ENCODE measurements around the gene WFDC5.

DNA sequence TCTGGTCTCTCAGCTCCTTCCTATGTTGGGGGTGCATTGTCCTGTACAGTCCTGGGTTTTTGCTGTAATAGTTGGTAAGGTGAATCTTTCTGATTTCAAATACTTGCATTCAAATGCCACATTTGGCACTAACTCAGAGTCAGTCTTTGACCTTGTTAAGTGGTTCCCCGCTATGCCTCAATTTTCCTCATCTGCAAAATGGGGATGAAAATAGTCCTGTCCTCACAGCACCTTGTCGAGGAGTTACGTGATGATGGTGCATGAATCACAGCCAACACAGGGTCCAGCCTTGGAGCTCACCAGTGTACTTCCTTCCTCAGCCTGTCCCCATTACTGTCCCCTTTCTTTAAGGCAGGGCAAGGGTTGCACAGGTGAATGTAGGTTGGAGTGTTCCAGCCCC, 1.1 kb downstream of the WFDC5 start:
- TF ChIP-seq, protein P1, sequence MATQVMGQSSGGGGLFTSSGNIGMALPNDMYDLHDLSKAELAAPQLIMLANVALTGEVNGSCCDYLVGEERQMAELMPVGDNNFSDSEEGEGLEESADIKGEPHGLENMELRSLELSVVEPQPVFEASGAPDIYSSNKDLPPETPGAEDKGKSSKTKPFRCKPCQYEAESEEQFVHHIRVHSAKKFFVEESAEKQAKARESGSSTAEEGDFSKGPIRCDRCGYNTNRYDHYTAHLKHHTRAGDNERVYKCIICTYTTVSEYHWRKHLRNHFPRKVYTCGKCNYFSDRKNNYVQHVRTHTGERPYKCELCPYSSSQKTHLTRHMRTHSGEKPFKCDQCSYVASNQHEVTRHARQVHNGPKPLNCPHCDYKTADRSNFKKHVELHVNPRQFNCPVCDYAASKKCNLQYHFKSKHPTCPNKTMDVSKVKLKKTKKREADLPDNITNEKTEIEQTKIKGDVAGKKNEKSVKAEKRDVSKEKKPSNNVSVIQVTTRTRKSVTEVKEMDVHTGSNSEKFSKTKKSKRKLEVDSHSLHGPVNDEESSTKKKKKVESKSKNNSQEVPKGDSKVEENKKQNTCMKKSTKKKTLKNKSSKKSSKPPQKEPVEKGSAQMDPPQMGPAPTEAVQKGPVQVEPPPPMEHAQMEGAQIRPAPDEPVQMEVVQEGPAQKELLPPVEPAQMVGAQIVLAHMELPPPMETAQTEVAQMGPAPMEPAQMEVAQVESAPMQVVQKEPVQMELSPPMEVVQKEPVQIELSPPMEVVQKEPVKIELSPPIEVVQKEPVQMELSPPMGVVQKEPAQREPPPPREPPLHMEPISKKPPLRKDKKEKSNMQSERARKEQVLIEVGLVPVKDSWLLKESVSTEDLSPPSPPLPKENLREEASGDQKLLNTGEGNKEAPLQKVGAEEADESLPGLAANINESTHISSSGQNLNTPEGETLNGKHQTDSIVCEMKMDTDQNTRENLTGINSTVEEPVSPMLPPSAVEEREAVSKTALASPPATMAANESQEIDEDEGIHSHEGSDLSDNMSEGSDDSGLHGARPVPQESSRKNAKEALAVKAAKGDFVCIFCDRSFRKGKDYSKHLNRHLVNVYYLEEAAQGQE (IDR thresholded peaks at IDR 0.05), result no peak
- TF ChIP-seq, protein P2, sequence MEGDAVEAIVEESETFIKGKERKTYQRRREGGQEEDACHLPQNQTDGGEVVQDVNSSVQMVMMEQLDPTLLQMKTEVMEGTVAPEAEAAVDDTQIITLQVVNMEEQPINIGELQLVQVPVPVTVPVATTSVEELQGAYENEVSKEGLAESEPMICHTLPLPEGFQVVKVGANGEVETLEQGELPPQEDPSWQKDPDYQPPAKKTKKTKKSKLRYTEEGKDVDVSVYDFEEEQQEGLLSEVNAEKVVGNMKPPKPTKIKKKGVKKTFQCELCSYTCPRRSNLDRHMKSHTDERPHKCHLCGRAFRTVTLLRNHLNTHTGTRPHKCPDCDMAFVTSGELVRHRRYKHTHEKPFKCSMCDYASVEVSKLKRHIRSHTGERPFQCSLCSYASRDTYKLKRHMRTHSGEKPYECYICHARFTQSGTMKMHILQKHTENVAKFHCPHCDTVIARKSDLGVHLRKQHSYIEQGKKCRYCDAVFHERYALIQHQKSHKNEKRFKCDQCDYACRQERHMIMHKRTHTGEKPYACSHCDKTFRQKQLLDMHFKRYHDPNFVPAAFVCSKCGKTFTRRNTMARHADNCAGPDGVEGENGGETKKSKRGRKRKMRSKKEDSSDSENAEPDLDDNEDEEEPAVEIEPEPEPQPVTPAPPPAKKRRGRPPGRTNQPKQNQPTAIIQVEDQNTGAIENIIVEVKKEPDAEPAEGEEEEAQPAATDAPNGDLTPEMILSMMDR (IDR thresholded peaks at IDR 0.05; ENCODE audit: low read depth, low read length, missing input control), result no peak
- TF ChIP-seq, protein P3, sequence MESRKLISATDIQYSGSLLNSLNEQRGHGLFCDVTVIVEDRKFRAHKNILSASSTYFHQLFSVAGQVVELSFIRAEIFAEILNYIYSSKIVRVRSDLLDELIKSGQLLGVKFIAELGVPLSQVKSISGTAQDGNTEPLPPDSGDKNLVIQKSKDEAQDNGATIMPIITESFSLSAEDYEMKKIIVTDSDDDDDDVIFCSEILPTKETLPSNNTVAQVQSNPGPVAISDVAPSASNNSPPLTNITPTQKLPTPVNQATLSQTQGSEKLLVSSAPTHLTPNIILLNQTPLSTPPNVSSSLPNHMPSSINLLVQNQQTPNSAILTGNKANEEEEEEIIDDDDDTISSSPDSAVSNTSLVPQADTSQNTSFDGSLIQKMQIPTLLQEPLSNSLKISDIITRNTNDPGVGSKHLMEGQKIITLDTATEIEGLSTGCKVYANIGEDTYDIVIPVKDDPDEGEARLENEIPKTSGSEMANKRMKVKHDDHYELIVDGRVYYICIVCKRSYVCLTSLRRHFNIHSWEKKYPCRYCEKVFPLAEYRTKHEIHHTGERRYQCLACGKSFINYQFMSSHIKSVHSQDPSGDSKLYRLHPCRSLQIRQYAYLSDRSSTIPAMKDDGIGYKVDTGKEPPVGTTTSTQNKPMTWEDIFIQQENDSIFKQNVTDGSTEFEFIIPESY (IDR thresholded peaks at IDR 0.05), result no peak
- TF ChIP-seq SP1 (IDR thresholded peaks at IDR 0.05), result no peak
- TF ChIP-seq TAF1 (conservative IDR thresholded peaks at IDR 0.05), result no peak
- no peak for TF ChIP-seq RXRA (IDR thresholded peaks at IDR 0.05)
- no peak for TF ChIP-seq EGR1 (IDR thresholded peaks at IDR 0.05; ENCODE audit: low read depth in 2 of 2)
- TF ChIP-seq YY1 (IDR thresholded peaks at IDR 0.05), result no peak
- no peak for TF ChIP-seq JUND (IDR thresholded peaks at IDR 0.05)
